NT2/D1 (cell line): Measurements from ENCODE around the gene ZFYVE21.

ENCODE experiments used
- SUZ12 ChIP-seq: IDR thresholded peaks from 2 replicates; pipeline ENCODE4 v1.6.1; 2011; ENCODE audit not compliant: insufficient read length, insufficient read depth; ENCODE audit errors: extremely low read depth
- YY1 ChIP-seq: IDR thresholded peaks from 2 replicates; pipeline ENCODE4 v1.6.1; 2011; ENCODE audit not compliant: insufficient read length, insufficient read depth

DNA sequence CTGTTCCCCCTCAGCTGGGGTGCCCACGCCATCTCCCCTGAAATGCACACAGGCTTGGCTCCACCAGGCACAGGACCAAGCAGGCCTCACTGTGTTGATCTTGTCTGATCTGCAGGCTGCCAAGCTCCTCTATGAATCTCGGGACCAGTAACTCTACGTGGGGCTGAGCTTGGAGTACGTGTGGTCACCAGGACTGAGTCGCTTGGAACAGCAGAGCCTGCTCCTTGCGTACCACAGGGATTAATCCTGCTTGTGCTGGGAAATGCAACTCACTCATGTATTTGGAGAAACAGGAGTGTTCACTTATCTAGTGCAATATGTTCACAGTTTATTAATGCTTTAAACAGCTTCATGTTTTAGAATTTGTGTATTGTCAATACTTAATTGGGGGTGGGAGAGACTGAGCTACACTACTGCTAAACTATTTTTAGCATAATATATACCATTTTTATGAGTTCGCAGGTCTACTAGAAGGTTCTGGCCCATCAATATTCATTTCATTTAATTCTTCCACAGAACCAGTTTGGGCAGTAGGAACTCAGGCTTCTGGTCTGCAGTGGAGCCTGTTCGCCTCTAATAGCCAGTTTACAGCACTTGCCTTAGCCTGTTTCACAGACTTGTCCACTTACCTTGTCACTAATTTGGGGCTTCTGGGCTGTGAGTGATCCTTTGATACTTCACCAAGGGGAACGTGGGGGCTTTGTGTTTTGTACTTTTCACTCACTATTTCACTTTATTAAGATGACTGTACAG is 17.4 kb downstream of the ZFYVE21 start:
- TF ChIP-seq SUZ12 (no peak), YY1 (no peak)
